Tibial nerve (tissue), 4 donors: ENCODE measurements around the gene GLP1R.

ENCODE experiments used
- EP300 ChIP-seq, 2 donors: sonication (generic); formaldehyde crosslinking; IDR thresholded peaks; one replicate each; pipeline ENCODE4 v1.6.1; 2017; ENCODE audit warnings: antibody characterized with exemption in 2 of 2, mild to moderate bottlenecking in 1 of 2
- POLR2A ChIP-seq, 2 donors: fragments of 450-650 bp; IDR thresholded peaks; one replicate each; pipeline ENCODE4 v1.6.1; 2017; ENCODE audit warnings: antibody characterized with exemption in 2 of 2, mild to moderate bottlenecking in 2 of 2, moderate library complexity in 2 of 2
- TF ChIP-seq, protein P1 (sequence below), 5 experiments: fragments of 200-600 bp in 3 of 5; fragments of 450-650 bp in 2 of 5; sonication (generic) in 3 of 5; IDR thresholded peaks; one replicate each; pipeline ENCODE4 v1.5.1; 2016 to 2019; ENCODE audit warnings: antibody characterized with exemption in 5 of 5, mild to moderate bottlenecking in 3 of 5, moderate library complexity in 2 of 5

DNA sequence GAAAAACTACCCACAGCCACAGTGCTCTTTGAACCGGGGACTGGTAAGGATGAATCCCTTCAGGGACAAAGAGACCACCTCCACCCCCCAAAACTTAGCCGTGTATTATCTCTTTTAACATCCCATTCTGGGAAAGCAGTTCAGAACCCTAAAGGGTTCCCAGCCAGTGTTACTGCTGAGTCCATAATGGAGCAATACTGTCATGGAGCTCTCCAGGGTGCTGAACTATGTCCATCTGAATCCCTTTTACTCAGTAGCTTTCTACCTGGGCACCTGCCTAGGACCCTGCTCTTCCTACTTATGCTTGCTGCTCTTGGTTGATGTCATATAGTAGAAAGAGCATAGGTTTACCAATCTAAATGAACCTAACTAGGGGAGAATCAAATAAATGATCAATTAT lies 88.7 kb downstream of the GLP1R start:
- TF ChIP-seq POLR2A (IDR thresholded peaks at IDR 0.05), result no peak
- TF ChIP-seq, protein P1, sequence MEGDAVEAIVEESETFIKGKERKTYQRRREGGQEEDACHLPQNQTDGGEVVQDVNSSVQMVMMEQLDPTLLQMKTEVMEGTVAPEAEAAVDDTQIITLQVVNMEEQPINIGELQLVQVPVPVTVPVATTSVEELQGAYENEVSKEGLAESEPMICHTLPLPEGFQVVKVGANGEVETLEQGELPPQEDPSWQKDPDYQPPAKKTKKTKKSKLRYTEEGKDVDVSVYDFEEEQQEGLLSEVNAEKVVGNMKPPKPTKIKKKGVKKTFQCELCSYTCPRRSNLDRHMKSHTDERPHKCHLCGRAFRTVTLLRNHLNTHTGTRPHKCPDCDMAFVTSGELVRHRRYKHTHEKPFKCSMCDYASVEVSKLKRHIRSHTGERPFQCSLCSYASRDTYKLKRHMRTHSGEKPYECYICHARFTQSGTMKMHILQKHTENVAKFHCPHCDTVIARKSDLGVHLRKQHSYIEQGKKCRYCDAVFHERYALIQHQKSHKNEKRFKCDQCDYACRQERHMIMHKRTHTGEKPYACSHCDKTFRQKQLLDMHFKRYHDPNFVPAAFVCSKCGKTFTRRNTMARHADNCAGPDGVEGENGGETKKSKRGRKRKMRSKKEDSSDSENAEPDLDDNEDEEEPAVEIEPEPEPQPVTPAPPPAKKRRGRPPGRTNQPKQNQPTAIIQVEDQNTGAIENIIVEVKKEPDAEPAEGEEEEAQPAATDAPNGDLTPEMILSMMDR (IDR thresholded peaks at IDR 0.05), result no peak
- no peak for TF ChIP-seq EP300 (IDR thresholded peaks at IDR 0.05)
